ENCODE data around the gene CHIC2.
"Not testable (repeated sequence)": the region's sequence is repeated elsewhere in the genome, so short reads cannot be mapped to it uniquely, and the experiment has no call there.

The CHIC2 gene

DNA sequence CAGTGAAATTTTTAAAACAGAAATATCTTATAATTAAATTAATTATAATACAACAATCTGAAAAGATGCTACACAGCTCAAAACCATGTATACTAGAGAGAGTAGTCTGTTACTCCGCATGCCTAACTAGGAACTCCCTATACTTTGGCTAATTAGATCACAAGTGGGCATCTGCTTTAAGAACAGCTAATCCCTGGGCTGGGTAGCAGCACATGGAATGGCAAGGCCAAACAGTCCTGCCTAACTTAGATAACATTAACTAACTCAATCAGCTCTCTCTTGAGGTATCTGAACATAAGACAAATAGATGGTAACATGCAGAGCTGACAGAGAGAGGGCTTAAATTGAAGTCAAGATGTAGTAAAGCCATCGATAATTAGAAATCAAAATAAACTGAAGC, 9.9 kb downstream of the CHIC2 start:
- Histone ChIP-seq H3K4me1 (ENCODE audit: insufficient read depth, low read length) (peaks cover 26% of the 10 kb centered on the region), H3K4me3 (ENCODE audit: low read depth in 1 of 2, low read length in 2 of 2) (no peak overlapping the region), H3K27me3 (ENCODE audit: control insufficient read depth in 1 of 2, insufficient read depth in 2 of 2, low read length in 2 of 2) (no peaks in the 10 kb centered on the region), H3K9me3 (ENCODE audit: low read length) (no peaks in the 10 kb centered on the region), H3K36me3 (ENCODE audit: insufficient read depth, low read length) (no peaks in the 10 kb centered on the region), H3K9ac (ENCODE audit: low read length) (no peak overlapping the region), H3K27ac (ENCODE audit: low read depth, low read length) (no peak overlapping the region)

DNA sequence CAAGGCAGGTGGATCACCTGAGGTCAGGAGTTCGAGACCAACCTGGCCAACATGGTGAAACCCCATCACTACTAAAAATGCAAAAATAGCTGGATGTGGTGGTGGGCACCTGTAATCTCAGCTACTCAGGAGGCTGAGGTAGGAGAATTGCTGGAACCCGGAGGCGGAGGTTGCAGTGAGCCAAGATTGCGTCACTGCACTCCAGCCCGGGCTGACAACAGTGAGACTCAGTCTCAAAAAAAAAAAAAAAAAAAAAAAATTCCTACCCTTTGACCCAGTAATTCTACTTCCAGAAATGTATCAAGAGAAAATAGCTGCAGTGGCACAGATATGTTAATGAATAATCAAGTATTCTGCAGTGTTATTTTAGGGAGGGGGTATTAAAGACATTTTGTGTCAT, 11.1 kb downstream of the CHIC2 start:
- not testable (repeated sequence) for H3K27me3 ChIP-seq (ENCODE audit: control insufficient read depth in 1 of 2, insufficient read depth in 2 of 2, low read length in 2 of 2); H3K9ac ChIP-seq (ENCODE audit: low read length); H3K9me3 ChIP-seq (ENCODE audit: low read length); H3K4me3 ChIP-seq (ENCODE audit: low read depth in 1 of 2, low read length in 2 of 2); H3K36me3 ChIP-seq (ENCODE audit: insufficient read depth, low read length); H3K27ac ChIP-seq (ENCODE audit: low read depth, low read length)
- peaks cover 26% of the 10 kb centered on the region for H3K4me1 ChIP-seq (ENCODE audit: insufficient read depth, low read length)

DNA sequence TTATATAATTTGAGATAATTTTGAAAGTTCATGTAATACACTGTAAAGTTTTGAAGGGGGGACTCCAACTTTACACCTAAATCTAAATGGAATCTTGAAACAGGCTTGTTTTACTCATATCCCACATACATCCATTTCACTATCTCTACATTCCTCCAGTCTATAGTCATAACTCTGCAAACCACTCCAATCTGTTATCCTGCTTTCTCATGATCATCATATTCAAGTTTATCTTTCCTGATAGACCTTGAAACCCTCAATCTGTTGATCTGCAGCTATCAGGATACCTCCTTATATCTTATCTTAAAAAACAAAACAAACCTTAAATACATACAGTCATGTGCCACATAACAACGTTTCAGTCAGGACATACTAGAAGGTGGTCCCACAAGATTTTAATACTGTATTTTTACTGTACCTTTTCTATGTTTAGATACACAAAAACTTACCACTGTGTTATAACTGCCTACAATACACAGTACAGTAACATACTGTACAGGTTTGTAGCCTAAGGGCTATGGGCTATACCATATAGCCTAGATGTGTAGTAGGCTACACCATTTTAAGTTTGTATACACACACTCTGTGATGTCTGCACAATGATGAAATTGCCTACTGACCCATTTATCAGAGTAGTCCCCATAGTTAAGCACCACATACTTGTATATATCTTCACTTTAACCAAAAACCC, 14.0 kb downstream of the CHIC2 start:
- Histone ChIP-seq H3K36me3 (ENCODE audit: insufficient read depth, low read length) (no peaks in the 10 kb centered on the region), H3K4me1 (ENCODE audit: insufficient read depth, low read length) (peaks cover 15% of the 10 kb centered on the region), H3K4me3 (ENCODE audit: low read depth in 1 of 2, low read length in 2 of 2) (no peak overlapping the region), H3K9ac (ENCODE audit: low read length) (no peak overlapping the region), H3K9me3 (ENCODE audit: low read length) (no peaks in the 10 kb centered on the region), H3K27me3 (ENCODE audit: control insufficient read depth in 1 of 2, insufficient read depth in 2 of 2, low read length in 2 of 2) (no peaks in the 10 kb centered on the region), H3K27ac (ENCODE audit: low read depth, low read length) (no peak overlapping the region)

DNA sequence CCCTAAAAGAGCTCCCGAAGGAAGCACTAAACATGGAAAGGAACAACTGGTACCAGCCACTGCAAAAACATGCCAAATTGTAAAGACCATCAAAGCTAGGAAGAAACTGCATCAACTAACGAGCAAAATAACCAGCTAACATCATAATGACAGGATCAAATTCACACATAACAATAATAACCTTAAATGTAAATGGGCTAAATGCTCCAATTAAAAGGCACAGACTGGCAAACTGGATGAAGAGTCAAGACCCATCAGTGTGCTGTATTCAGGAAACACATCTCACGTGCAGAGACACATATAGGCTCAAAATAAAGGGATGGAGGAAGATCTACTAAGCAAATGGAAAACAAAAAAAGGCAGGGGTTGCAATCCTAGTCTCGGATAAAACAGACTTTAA, 20.8 kb downstream of the CHIC2 start:
- not testable (repeated sequence) for H3K4me1 ChIP-seq (ENCODE audit: insufficient read depth, low read length); H3K9ac ChIP-seq (ENCODE audit: low read length); H3K36me3 ChIP-seq (ENCODE audit: insufficient read depth, low read length); H3K27me3 ChIP-seq (ENCODE audit: control insufficient read depth in 1 of 2, insufficient read depth in 2 of 2, low read length in 2 of 2); H3K27ac ChIP-seq (ENCODE audit: low read depth, low read length); H3K4me3 ChIP-seq (ENCODE audit: low read depth in 1 of 2, low read length in 2 of 2); H3K9me3 ChIP-seq (ENCODE audit: low read length)

DNA sequence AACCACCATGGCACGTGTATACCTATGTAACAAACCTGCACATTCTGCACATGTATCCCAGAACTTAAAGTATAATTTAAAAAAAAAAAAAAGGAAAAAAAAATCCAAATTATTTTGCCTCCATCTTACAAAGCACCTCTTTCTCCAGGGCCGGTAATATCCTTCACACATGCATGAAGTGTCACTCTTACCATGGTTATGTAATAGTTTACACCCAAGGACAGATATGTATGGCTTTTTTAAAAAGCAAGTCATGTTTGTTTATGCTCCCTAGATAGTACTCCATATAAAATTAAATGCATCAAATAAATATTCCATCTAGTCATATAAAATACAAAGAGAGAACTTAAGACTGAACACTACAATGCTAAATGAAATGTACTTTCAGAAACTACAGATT, 22.5 kb downstream of the CHIC2 start:
- H3K36me3 ChIP-seq (ENCODE audit: insufficient read depth, low read length), result no peaks in the 10 kb centered on the region
- H3K9me3 ChIP-seq (ENCODE audit: low read length), result no peaks in the 10 kb centered on the region
- H3K4me1 ChIP-seq (ENCODE audit: insufficient read depth, low read length), result no peaks in the 10 kb centered on the region
- H3K4me3 ChIP-seq (ENCODE audit: low read depth in 1 of 2, low read length in 2 of 2), result no peak overlapping the region
- no peaks in the 10 kb centered on the region for H3K27me3 ChIP-seq (ENCODE audit: control insufficient read depth in 1 of 2, insufficient read depth in 2 of 2, low read length in 2 of 2)
- H3K27ac ChIP-seq (ENCODE audit: low read depth, low read length), result no peak overlapping the region
- no peak overlapping the region for H3K9ac ChIP-seq (ENCODE audit: low read length)

DNA sequence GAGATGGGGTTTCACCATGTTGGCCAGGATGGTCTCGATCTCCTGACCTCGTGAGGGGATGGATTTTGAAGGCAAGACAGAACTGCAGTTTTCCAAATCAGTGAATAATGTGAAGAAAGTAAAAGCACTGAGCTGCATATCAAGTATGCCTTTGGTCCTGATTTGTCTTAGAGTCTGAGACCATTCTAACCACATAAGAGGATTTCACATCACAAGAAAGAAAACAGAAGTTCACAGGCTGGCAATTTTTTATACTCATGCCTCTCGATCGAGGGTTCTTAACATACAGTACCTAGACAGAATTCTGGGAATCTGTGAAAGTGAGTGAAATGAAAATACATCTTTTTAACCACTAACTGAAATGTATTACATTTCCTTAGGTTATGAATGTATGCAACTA, 23.3 kb downstream of the CHIC2 start:
- Histone ChIP-seq H3K4me3 (ENCODE audit: low read depth in 1 of 2, low read length in 2 of 2) (no peak overlapping the region), H3K36me3 (ENCODE audit: insufficient read depth, low read length) (no peaks in the 10 kb centered on the region), H3K27me3 (ENCODE audit: control insufficient read depth in 1 of 2, insufficient read depth in 2 of 2, low read length in 2 of 2) (no peaks in the 10 kb centered on the region), H3K9me3 (ENCODE audit: low read length) (no peaks in the 10 kb centered on the region), H3K27ac (ENCODE audit: low read depth, low read length) (no peak overlapping the region), H3K9ac (ENCODE audit: low read length) (no peak overlapping the region), H3K4me1 (ENCODE audit: insufficient read depth, low read length) (no peaks in the 10 kb centered on the region)

DNA sequence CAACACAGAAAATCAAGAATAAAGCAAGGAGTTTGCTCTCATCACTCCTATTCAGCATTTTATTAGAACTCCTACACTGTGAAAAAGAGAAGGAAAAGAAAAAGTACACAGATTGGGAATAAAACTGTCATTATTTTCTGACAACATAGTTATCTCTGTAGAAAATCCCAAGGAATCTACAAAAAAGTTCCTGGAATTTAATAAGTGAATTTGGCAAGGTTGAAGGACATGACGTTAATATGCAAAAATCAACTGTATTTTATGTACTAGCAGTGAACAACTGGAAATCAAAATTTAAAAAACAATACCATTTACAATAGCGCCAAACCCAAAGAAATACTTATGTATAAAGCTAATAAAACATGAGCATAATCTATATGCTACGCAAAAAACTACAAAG, 26.3 kb downstream of the CHIC2 start:
- no peak overlapping the region for H3K27ac ChIP-seq (ENCODE audit: low read depth, low read length)

DNA sequence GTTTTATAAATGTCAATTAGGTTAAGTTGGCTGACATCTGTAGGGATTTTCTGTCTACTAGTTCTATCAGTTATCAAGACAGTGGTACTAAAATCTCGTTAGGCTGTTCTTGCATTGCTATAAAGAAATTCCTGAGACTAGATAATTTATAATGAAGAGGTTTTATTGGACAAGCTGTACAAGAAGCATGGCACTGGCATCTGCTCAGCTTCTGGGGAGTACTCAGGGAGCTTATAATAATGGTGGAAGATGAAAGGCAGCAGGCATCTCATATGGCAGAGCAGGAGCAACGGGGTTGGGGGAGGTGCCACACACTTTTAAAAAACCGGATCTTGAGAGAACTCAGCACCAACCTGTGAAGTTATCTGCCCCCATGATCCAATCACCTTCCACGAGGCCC, 28.2 kb downstream of the CHIC2 start:
- no peaks in the 10 kb centered on the region for H3K9me3 ChIP-seq (ENCODE audit: low read length)
- no peaks in the 10 kb centered on the region for H3K27me3 ChIP-seq (ENCODE audit: control insufficient read depth in 1 of 2, insufficient read depth in 2 of 2, low read length in 2 of 2)
- no peaks in the 10 kb centered on the region for H3K4me1 ChIP-seq (ENCODE audit: insufficient read depth, low read length)
- no peaks in the 10 kb centered on the region for H3K36me3 ChIP-seq (ENCODE audit: insufficient read depth, low read length)
- H3K9ac ChIP-seq (ENCODE audit: low read length), result no peak overlapping the region
- no peak overlapping the region for H3K27ac ChIP-seq (ENCODE audit: low read depth, low read length)
- no peak overlapping the region for H3K4me3 ChIP-seq (ENCODE audit: low read depth in 1 of 2, low read length in 2 of 2)

More for the DNA sequence above, 26.3 kb downstream of the CHIC2 start:
- Histone ChIP-seq H3K9me3 (ENCODE audit: low read length) (no peaks in the 10 kb centered on the region), H3K4me1 (ENCODE audit: insufficient read depth, low read length) (no peaks in the 10 kb centered on the region), H3K36me3 (ENCODE audit: insufficient read depth, low read length) (no peaks in the 10 kb centered on the region), H3K4me3 (ENCODE audit: low read depth in 1 of 2, low read length in 2 of 2) (no peak overlapping the region), H3K27me3 (ENCODE audit: control insufficient read depth in 1 of 2, insufficient read depth in 2 of 2, low read length in 2 of 2) (no peaks in the 10 kb centered on the region), H3K9ac (ENCODE audit: low read length) (no peak overlapping the region)

DNA sequence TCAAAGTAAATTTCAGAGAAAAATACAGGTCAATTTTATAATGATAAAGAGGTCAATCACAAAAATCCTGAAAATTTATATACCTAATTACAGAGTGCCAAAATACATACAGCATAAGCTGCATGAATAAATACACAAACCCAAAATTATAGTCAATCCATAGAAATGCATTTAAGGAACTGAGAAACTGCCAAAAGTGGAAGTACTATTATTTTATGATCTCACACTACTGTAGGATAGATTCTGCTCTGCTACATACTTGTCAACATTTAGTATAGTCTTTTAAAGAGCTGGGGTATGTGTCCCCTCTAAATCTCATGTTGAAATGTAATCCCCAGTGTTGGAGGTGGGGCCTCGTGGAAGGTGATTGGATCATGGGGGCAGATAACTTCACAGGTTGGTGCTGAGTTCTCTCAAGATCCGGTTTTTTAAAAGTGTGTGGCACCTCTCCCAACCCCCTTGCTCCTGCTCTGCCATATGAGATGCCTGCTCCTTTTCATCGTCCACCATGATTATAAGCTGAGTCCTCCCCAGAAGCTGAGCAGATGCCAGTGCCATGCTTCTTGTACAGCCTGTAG, 31.8 kb downstream of the CHIC2 start:
- no peak overlapping the region for H3K4me3 ChIP-seq (ENCODE audit: low read depth in 1 of 2, low read length in 2 of 2)
- no peaks in the 10 kb centered on the region for H3K9me3 ChIP-seq (ENCODE audit: low read length)
- no peak overlapping the region for H3K9ac ChIP-seq (ENCODE audit: low read length)
- H3K27ac ChIP-seq (ENCODE audit: low read depth, low read length), result no peak overlapping the region
- H3K4me1 ChIP-seq (ENCODE audit: insufficient read depth, low read length), result no peaks in the 10 kb centered on the region
- H3K36me3 ChIP-seq (ENCODE audit: insufficient read depth, low read length), result no peaks in the 10 kb centered on the region
- no peaks in the 10 kb centered on the region for H3K27me3 ChIP-seq (ENCODE audit: control insufficient read depth in 1 of 2, insufficient read depth in 2 of 2, low read length in 2 of 2)

DNA sequence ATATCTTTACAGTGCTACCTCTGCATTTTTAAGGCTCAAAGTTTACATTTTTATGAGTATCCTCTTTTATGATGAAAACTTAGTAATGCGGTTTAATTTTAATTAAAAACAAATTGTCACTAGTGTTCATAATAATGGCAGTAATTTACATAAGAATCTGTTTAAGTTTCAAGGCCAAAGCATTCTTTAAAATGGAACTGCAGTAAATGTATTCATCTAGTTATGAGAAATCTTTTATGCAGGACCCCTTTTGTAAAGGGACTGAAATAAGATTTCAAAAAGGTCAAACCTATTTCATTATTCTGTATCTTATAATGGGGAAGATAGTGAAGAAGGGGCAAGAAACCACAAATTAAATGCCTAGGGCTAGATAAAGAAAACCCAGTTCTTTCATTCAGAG, 37.1 kb downstream of the CHIC2 start:
- no peaks in the 10 kb centered on the region for H3K9me3 ChIP-seq (ENCODE audit: low read length)
- no peaks in the 10 kb centered on the region for H3K36me3 ChIP-seq (ENCODE audit: insufficient read depth, low read length)
- H3K27ac ChIP-seq (ENCODE audit: low read depth, low read length), result no peak overlapping the region
- H3K9ac ChIP-seq (ENCODE audit: low read length), result no peak overlapping the region
- no peaks in the 10 kb centered on the region for H3K4me1 ChIP-seq (ENCODE audit: insufficient read depth, low read length)
- no peak overlapping the region for H3K4me3 ChIP-seq (ENCODE audit: low read depth in 1 of 2, low read length in 2 of 2)
- H3K27me3 ChIP-seq (ENCODE audit: control insufficient read depth in 1 of 2, insufficient read depth in 2 of 2, low read length in 2 of 2), result no peaks in the 10 kb centered on the region

DNA sequence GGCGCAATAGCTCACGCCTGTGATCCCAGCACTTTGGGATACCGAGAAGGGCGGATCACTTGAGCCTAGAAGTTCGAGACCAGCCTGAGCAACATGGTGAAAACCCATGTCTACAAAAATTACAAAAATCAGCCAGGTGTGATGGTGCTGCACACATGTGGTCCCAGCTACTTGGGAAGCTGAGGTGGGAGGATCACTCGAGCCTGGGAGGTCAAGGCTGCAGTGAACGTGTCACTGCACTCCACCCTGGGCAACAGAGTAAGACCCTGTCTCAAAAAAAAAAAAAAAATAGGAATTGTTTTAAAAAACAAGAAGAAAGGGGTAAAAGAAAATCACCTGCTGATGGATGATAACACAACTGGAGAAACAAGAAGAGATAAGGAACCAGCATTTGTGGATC, 38.8 kb downstream of the CHIC2 start:
- no peak overlapping the region for H3K9ac ChIP-seq (ENCODE audit: low read length)
- no peaks in the 10 kb centered on the region for H3K9me3 ChIP-seq (ENCODE audit: low read length)
- no peaks in the 10 kb centered on the region for H3K27me3 ChIP-seq (ENCODE audit: control insufficient read depth in 1 of 2, insufficient read depth in 2 of 2, low read length in 2 of 2)
- no peak overlapping the region for H3K4me3 ChIP-seq (ENCODE audit: low read depth in 1 of 2, low read length in 2 of 2)
- no peak overlapping the region for H3K27ac ChIP-seq (ENCODE audit: low read depth, low read length)
- H3K36me3 ChIP-seq (ENCODE audit: insufficient read depth, low read length), result no peaks in the 10 kb centered on the region
- no peaks in the 10 kb centered on the region for H3K4me1 ChIP-seq (ENCODE audit: insufficient read depth, low read length)

DNA sequence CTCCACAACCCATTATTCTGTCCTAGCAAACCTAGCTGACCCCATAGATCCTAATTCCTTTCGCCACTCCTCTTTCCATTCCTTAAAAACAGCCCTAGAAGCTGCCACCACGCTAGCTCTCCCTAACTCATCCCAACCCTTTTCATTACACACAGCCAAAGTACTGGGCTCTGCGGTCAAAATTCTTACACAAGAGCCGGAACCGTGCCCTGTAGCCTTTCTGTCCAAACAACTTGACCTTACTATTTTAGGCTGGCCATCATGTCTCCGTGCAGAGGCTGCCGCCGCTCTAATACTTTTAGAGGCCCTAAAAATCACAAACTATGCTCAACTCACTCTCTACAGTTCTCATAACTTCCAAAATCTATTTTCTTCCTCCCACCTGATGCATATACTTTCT, 41.4 kb downstream of the CHIC2 start:
- H3K9me3 ChIP-seq (ENCODE audit: low read length); H3K27ac ChIP-seq (ENCODE audit: low read depth, low read length); H3K27me3 ChIP-seq (ENCODE audit: control insufficient read depth in 1 of 2, insufficient read depth in 2 of 2, low read length in 2 of 2); H3K36me3 ChIP-seq (ENCODE audit: insufficient read depth, low read length); H3K4me3 ChIP-seq (ENCODE audit: low read depth in 1 of 2, low read length in 2 of 2); H3K4me1 ChIP-seq (ENCODE audit: insufficient read depth, low read length); H3K9ac ChIP-seq (ENCODE audit: low read length): not testable (repeated sequence)

All from muscle layer of colon (tissue), 2 donors.